GM12872 (cell line): Measurements from ENCODE around the gene RNF227.

ENCODE experiments used
- CTCF ChIP-seq: IDR thresholded peaks from 3 replicates; pipeline ENCODE4 v1.5.1; 2011; ENCODE audit warnings: low read depth, mild to moderate bottlenecking, low read length, moderate library complexity; ENCODE audit not compliant: insufficient read depth

The RNF227 gene

GRCh38 chr17:7911116-7911515 lies 5.0 kb downstream of the RNF227 start:
- TF ChIP-seq CTCF = no peak

DNA sequence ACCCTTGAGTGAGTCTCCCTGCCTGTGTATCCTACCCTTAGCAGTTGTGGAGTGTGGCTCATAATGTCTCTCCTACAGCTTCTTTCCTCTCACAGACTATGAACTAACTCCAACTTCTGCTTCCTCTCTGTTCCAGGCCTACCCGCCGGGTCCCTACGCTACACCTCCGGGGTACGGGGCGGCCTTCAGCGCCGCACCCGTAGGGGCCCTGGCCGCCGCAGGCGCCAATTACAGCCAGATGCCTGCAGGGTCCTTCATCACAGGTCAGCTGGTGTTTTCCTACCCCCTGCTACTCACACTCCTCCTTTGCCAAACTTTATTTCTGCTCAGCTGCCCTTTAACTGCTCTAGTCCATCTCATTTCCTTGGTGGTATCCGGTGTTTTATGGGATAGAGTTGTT lies 5.4 kb downstream of the RNF227 start:
- TF ChIP-seq CTCF = no peak

GRCh38 chr17:7910281-7910680 lies 5.8 kb downstream of the RNF227 start:
- no peak for TF ChIP-seq CTCF

DNA sequence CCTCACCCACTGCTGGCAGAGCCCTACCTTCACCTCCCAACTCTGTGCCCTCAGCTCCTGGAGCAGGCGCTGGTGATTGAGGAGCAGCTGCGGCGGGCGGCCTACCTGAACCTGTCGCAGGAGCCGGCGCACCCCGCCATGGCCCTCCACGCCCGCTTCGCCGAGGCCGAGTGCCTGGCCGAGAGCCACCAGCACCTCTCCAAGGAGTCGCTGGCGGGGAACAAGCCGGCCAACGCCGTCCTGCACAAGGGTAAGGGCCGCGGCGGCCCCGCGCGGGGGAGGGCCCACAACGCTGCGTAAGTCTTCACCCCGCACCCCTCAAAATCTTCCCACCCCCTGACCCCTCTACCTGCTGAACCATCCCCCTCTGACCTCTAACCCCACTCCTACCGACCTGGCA lies 7.0 kb downstream of the RNF227 start:
- TF ChIP-seq CTCF = no peak

DNA sequence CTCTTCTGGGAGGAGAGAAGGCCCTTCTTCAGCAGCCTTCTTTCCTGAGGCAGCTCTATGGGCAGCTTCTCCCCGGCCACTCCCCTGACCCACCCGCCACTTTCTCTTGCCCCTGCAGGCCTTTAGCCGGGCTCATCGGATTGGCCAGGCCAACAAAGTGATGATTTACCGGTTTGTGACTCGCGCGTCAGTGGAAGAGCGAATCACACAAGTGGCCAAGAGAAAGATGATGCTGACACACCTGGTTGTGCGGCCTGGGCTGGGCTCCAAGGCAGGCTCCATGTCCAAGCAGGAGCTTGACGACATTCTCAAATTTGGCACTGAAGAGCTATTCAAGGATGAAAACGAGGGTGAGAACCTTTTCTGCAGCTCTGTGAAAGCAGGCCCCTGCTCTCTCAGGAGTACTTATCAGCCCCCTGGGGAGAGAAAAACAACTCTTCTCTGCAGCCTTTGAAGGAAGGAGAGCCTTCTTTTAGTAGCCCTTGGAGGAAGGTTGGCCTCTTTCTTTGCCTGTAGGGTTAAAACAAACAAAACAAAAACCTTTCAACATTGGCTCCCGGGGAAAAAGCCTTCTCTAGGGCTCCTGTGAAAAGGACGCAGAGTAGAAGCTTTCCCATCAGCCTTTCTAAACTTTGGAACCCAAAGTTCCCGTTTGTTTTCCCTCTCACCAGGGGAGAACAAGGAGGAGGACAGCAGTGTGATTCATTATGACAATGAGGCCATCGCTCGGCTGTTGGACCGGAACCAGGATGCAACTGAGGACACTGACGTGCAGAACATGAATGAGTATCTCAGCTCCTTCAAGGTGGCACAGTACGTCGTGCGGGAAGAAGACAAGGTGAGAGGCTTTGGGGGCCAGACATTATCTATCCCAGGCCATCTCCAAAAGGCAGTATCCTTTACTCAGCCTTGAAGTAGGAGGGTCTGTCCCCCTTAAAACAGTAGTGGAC lies 12.7 kb downstream of the RNF227 start:
- TF ChIP-seq CTCF = no peak

- no peak for TF ChIP-seq CTCF
These were observed 18.3 kb downstream of the RNF227 start for GRCh38 chr17:7897773-7898172.

GRCh38 chr17:7897090-7897489 lies 19.0 kb downstream of the RNF227 start:
- no peak for TF ChIP-seq CTCF
